Fibroblast of lung (primary cell): ENCODE results near the gene DDX60.

Experiments
- EZH2 ChIP-seq: IDR thresholded peaks from 2 replicates; pipeline ENCODE4 v1.5.1; 2012; ENCODE audit warnings: low read length, control low read depth, mild to moderate bottlenecking; ENCODE audit errors: missing control alignments
- TF ChIP-seq, protein P1 (sequence below), 2 donors: IDR thresholded peaks in 1 of 2; conservative IDR thresholded peaks in 1 of 2; 1 replicate in 1 of 2; 2 replicates in 1 of 2; pipeline ENCODE4 v1.5.1; 2011 to 2012; ENCODE audit warnings: low read length in 2 of 2, control low read depth in 1 of 2, inconsistent platforms in 1 of 2, low read depth in 1 of 2, mild to moderate bottlenecking in 1 of 2

DNA sequence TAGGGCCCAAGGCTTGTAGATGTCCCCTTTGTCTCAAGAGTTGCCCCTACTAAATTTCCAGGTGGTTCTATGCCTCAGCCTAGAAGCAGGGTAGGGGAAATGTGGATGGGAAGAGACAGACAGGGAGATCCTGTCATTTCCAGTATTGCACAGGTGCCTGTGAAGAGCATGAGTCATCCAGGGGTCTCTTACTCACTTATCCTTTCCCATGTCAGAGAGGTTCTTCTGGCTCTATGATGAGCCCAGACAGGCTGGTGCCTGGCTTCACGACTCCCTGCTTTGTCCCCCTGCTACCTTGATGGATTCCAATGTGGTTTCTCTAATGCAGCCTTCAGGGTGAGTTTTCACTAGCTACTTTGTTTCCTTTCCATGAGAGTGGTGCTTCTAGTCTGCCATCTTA, 35.2 kb upstream of the DDX60 start:
- TF ChIP-seq, protein P1, sequence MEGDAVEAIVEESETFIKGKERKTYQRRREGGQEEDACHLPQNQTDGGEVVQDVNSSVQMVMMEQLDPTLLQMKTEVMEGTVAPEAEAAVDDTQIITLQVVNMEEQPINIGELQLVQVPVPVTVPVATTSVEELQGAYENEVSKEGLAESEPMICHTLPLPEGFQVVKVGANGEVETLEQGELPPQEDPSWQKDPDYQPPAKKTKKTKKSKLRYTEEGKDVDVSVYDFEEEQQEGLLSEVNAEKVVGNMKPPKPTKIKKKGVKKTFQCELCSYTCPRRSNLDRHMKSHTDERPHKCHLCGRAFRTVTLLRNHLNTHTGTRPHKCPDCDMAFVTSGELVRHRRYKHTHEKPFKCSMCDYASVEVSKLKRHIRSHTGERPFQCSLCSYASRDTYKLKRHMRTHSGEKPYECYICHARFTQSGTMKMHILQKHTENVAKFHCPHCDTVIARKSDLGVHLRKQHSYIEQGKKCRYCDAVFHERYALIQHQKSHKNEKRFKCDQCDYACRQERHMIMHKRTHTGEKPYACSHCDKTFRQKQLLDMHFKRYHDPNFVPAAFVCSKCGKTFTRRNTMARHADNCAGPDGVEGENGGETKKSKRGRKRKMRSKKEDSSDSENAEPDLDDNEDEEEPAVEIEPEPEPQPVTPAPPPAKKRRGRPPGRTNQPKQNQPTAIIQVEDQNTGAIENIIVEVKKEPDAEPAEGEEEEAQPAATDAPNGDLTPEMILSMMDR (conservative IDR thresholded peaks at IDR 0.05 in 1 of 2, IDR thresholded peaks at IDR 0.05 in 1 of 2; ENCODE audit: low read depth in 1 of 2, low read length in 2 of 2), result no peak
- TF ChIP-seq EZH2, result no peak
